Stomach smooth muscle (tissue), 2 donors: ENCODE results near the gene SLC16A10.
A peak's percentile ranks its signal among the peaks of the same experiment; 100 is the strongest.
"Not testable (repeated sequence)": the region's sequence is repeated elsewhere in the genome, so short reads cannot be mapped to it uniquely, and the experiment has no call there.

Source experiments
- H3K27ac ChIP-seq: one replicate; pipeline ENCODE4 v1.7.0; 2013; ENCODE audit warnings: mild to moderate bottlenecking, low read length, inconsistent platforms
- H3K27me3 ChIP-seq, 2 donors: one replicate each; pipeline ENCODE4 v1.7.0; 2013; ENCODE audit warnings: low read length in 2 of 2; ENCODE audit not compliant: insufficient read depth in 2 of 2, control insufficient read depth in 1 of 2
- H3K36me3 ChIP-seq, 2 donors: one replicate each; pipeline ENCODE4 v1.7.0; 2013; ENCODE audit warnings: low read length in 2 of 2; ENCODE audit not compliant: control insufficient read depth in 2 of 2, insufficient read depth in 2 of 2
- H3K4me1 ChIP-seq: one replicate; pipeline ENCODE4 v1.7.0; 2013; ENCODE audit warnings: low read length; ENCODE audit not compliant: control insufficient read depth, insufficient read depth
- H3K4me3 ChIP-seq, 2 donors: one replicate each; pipeline ENCODE4 v1.7.0; 2013; ENCODE audit warnings: low read length in 2 of 2
- H3K9ac ChIP-seq, 2 donors: one replicate each; pipeline ENCODE4 v1.7.0; 2013; ENCODE audit warnings: low read length in 2 of 2, mild to moderate bottlenecking in 1 of 2
- H3K9me3 ChIP-seq, 2 donors: one replicate each; pipeline ENCODE4 v1.7.0; 2013; ENCODE audit warnings: low read length in 2 of 2; ENCODE audit not compliant: control insufficient read depth in 2 of 2
- donor health status: healthy.
- donor health status: Pancreatic carcinoma.

The SLC16A10 gene

DNA sequence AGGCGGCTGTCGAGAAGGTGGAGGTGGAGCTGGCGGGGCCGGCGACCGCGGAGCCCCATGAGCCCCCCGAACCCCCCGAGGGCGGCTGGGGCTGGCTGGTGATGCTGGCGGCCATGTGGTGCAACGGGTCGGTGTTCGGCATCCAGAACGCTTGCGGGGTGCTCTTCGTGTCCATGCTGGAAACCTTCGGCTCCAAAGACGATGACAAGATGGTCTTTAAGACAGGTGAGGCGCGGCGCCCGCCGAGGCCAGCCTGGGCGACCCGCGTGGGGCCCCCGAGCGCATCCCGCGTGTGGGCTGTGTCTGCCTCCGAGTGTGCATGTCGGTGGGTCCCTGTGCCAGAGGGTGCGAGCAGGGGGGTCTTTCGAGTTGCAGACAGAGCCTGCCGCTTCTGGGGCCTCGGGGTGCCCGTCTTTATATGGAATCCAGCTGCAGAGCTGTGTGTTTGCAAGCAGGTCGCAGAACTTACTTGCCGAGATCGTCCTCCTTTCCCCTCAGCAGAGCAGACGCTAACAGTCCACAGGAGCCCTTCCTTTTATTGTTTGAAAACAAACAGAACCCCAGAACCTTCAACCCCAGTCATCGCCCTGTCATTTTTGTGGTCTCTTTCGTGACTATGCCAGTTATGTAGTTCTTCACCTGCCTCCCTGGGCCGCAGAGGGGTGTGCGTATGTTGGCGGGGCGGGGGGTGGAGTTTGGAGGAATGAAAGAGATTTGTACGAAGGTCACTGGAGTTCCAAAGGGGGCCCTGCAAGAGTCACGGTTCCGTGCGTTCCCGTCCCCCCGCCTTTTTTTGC is 766 bp downstream of the SLC16A10 start:
- Histone ChIP-seq H3K36me3 (no peaks in the 10 kb centered on the region), H3K4me3 (peak overlapping the region; percentile 57 to 75), H3K9ac (peak overlapping the region in 1 of 2 donors; percentile 15), H3K9me3 (no peaks in the 10 kb centered on the region), H3K27ac (no peak overlapping the region), H3K4me1 (peaks cover 11% of the 10 kb centered on the region), H3K27me3 (peaks cover 4 to 13% of the 10 kb centered on the region in 2 donors)

DNA sequence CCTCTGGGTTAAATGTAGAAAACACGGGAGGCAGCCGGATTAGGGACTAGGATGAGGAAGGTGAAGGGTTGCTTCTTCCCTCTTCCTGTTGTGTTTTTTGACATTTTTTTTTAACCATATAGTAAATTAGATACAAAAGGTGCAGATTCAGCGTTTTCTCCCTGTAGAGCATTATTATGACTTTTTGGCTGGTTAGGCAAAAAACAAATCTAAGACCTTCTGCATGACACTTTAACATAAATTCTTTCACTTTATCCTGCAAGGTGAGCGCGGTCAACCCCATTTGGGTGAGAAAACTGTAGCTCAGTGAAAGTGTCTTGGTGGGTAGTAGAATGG is 1.3 kb downstream of the SLC16A10 start:
- H3K4me3 ChIP-seq: peak overlapping the region; percentile 57 to 75
- peaks cover 4 to 13% of the 10 kb centered on the region in 2 donors for H3K27me3 ChIP-seq
- no peak overlapping the region for H3K27ac ChIP-seq
- H3K9me3 ChIP-seq: no peaks in the 10 kb centered on the region
- H3K9ac ChIP-seq: no peak overlapping the region
- H3K4me1 ChIP-seq: peaks cover 11% of the 10 kb centered on the region
- no peaks in the 10 kb centered on the region for H3K36me3 ChIP-seq

DNA sequence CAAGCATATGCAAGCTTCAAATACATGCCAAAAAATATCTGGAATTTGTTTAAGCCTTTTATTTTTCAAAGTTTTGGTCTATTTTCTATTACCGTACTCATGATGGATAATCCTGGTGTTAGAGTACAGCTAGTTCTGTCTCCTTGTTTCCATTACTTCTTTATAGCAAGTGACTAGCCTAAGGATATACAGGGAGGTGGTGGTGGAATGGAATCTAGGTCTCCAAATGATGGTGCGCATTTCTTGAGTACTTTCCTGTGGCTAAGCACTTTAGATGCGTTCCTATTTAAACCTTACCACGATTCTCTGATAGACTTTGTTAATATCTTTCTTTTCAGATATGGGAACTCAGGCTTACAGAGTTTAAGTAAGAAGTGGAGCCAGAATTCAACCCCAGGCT is 3.5 kb downstream of the SLC16A10 start:
- H3K36me3 ChIP-seq: no peaks in the 10 kb centered on the region
- H3K9ac ChIP-seq: no peak overlapping the region
- H3K9me3 ChIP-seq: no peaks in the 10 kb centered on the region
- peaks cover 11% of the 10 kb centered on the region for H3K4me1 ChIP-seq
- H3K27me3 ChIP-seq: peaks cover 4 to 13% of the 10 kb centered on the region in 2 donors
- no peak overlapping the region for H3K4me3 ChIP-seq
- no peak overlapping the region for H3K27ac ChIP-seq

DNA sequence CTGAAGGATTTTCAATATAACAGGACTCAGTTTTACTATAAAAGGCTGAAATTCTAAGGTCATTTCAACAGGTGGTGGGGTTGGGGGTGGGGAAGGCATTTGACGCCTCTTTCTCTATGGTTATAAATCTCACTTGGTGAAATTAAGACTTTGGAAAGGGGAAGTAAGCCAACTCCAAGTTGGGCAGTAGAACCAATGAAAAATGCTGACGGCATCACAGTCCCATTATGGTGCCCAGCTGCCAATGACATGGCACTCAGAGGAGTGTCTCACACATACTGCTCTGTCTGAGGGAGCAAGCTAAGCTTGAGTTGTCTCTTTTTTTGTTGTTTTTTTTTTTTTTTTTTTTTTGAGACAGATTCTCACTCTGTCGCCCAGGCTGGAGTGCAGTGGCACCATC is 4.7 kb downstream of the SLC16A10 start:
- H3K9me3 ChIP-seq: no peaks in the 10 kb centered on the region
- H3K27me3 ChIP-seq: peaks cover 0 to 5% of the 10 kb centered on the region in 2 donors
- H3K36me3 ChIP-seq: no peaks in the 10 kb centered on the region
- H3K9ac ChIP-seq: no peak overlapping the region
- peaks cover 10% of the 10 kb centered on the region for H3K4me1 ChIP-seq
- H3K27ac ChIP-seq: no peak overlapping the region
- H3K4me3 ChIP-seq: no peak overlapping the region

DNA sequence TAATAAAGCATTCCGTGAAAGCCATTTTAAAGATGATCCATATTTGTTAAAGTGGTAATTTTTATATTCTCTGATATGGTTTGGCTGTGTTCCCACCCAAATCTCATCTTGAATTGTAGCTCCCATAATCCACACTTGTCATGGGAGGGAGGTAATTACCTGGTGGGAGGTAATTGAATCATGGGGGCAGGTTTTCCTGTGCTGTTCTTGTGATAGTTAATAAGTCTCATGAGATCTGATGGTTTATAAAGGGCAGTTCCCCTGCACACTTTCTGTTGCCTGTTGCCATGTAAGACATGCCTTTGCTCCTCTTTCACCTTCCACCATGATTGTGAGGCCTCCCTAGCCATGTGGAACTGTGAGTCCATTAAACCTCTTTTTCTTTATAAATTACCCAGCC is 8.2 kb downstream of the SLC16A10 start:
- not testable (repeated sequence) for H3K4me3 ChIP-seq, H3K27ac ChIP-seq, H3K4me1 ChIP-seq, H3K9ac ChIP-seq, H3K9me3 ChIP-seq, H3K36me3 ChIP-seq, H3K27me3 ChIP-seq

DNA sequence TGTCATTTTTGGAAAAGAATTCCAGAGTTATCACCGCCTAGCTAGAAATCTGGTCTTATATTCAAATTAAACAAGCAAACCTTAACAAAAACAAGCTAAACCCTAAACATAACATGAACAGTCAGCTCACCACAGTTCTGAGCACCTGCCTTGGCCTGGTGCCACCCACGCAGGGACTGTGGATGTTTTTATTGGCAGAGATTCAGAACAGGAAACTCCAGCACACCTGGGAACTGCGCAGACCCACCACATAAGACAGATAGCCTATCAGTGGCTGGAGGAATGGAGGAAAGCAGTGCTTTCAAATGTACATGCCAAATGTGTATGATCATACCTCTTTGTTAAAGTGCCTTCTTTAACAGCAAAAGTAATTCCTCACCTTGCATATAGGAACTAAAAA is 8.9 kb downstream of the SLC16A10 start:
- H3K36me3 ChIP-seq: no peaks in the 10 kb centered on the region
- no peak overlapping the region for H3K27ac ChIP-seq
- no peak overlapping the region for H3K4me3 ChIP-seq
- H3K4me1 ChIP-seq: no peaks in the 10 kb centered on the region
- no peak overlapping the region for H3K9ac ChIP-seq
- H3K9me3 ChIP-seq: no peaks in the 10 kb centered on the region
- H3K27me3 ChIP-seq: no peaks in the 10 kb centered on the region

DNA sequence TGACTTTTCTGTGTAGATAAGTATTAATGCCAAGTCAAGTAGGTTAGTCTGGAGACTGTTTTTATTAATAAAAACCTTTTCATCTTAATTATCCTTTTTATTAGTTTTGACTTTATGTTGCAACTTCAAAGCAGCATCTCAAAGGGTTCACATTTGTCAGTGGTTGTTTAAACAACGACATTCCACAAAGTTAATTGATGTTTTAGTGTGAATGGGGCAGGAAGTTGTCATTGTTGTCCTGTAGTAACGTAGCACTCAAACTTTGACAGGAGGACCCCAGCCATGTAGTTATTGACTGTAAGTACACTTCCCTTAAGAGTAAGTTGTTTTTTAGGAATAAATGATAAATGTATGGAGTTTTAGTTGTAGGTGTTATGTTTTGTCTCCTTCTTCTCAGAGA is 11.3 kb downstream of the SLC16A10 start:
- Histone ChIP-seq H3K4me3 (no peak overlapping the region), H3K27ac (no peak overlapping the region), H3K9me3 (no peaks in the 10 kb centered on the region), H3K4me1 (no peaks in the 10 kb centered on the region), H3K9ac (no peak overlapping the region), H3K36me3 (no peaks in the 10 kb centered on the region), H3K27me3 (no peaks in the 10 kb centered on the region)

DNA sequence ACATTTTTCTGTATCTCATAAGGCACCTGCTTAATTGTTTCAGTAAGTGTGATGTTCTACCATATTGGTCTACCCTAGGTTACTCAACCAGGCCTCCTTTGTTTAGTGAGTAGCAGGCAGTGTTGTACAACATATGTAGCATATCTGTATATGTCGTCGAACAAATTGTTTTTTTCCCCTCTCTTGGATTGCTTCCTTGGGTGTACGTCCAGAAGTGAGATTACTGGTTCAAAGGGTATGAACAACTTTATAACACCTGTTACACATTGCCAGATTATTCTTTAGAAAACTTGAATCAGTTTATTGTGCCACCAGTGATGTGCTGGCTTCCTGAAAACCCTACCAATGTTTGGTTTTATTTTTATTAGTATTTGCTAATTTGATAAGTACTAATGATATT is 14.7 kb downstream of the SLC16A10 start:
- Histone ChIP-seq H3K9ac (no peak overlapping the region), H3K36me3 (no peaks in the 10 kb centered on the region), H3K4me1 (no peaks in the 10 kb centered on the region), H3K27me3 (no peaks in the 10 kb centered on the region), H3K9me3 (no peaks in the 10 kb centered on the region), H3K4me3 (no peak overlapping the region), H3K27ac (no peak overlapping the region)

DNA sequence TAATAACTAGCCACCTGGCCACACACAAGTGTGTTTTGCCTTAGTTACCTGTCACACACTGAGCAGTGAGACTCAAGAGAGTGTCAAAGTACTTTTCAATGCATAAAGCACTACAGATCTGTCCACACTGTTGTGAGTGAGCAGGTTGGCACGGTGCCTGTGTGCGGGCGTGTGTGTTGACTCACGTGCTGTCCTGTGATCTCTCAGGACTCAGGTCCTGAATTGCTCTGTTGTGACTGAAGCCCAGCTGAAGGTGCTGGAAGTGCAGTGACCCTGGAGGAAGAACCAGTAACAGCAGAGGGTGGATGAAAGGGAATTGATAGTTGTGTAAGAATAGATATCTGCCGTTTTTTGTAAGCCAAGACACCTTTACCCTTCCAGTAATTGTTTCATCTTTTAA is 18.3 kb downstream of the SLC16A10 start:
- Histone ChIP-seq H3K36me3 (no peaks in the 10 kb centered on the region), H3K9me3 (peaks cover 0 to 4% of the 10 kb centered on the region in 2 donors), H3K27me3 (no peaks in the 10 kb centered on the region), H3K9ac (no peak overlapping the region), H3K4me3 (no peak overlapping the region), H3K4me1 (no peaks in the 10 kb centered on the region), H3K27ac (no peak overlapping the region)

DNA sequence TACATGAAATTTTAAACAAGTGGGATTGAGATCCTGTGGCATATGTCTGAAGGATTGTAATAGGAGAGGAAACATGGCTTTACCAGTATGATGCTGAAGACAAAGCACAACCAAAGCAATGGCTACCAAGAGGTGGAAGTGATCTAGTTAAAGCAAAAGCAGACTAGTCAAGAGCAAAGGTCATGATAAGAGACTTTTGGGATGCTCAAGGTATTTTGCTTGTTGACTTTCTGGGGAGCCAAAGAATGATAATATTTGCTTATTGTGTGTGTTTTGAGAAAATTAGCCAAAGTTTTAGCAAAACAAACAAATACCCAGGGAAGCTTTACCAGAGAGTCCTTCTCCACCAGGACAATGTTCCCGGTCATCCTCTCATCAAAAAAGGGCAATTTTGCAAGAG is 20.3 kb downstream of the SLC16A10 start:
- H3K27ac ChIP-seq: no peak overlapping the region
- H3K4me1 ChIP-seq: no peaks in the 10 kb centered on the region
- peaks cover 0 to 4% of the 10 kb centered on the region in 2 donors for H3K9me3 ChIP-seq
- H3K27me3 ChIP-seq: no peaks in the 10 kb centered on the region
- no peaks in the 10 kb centered on the region for H3K36me3 ChIP-seq
- no peak overlapping the region for H3K4me3 ChIP-seq
- H3K9ac ChIP-seq: no peak overlapping the region

DNA sequence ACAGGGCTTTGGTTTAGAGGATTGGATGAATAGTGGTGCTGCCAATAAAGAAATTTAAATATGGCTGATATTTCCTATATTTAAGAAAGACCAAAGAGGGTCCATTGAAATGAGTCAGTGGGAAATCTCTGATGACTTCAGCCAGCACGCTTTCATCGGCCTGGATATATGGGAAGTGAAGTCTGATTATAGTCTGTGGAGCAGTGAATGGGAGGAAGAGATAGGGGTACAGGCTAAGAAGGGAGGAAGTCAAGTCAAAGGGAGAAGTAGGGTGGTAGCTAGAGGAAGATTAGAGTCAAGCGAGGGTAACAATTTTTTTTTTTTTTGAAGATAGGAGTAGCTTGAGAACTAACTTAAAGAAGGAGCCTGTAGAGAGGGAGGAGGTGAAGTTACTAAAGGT is 22.7 kb downstream of the SLC16A10 start:
- Histone ChIP-seq H3K9ac (no peak overlapping the region), H3K27me3 (no peaks in the 10 kb centered on the region), H3K4me1 (no peaks in the 10 kb centered on the region), H3K9me3 (peaks cover 0 to 4% of the 10 kb centered on the region in 2 donors), H3K36me3 (no peaks in the 10 kb centered on the region), H3K4me3 (no peak overlapping the region), H3K27ac (no peak overlapping the region)
